ENCODE data around the gene GALNS. TPM values are rescaled to one million over a fixed set of nuclear protein-coding genes. Genes with fewer than 3 reads are reported as not detected.

GALNS gene
- total and polyA plus RNA-seq, 2 of the 4 experiments (the other 2 are of a cell fraction) = 7.2 to 32.5 TPM

- Histone ChIP-seq H3K9ac (ENCODE audit: low read depth, low read length) (no peak overlapping the region), H3K4ac (ENCODE audit: low read depth, low read length) (no peak overlapping the region), H2BK20ac (ENCODE audit: low read depth, low read length) (no peak overlapping the region), H4K8ac (ENCODE audit: low read depth in 2 of 2, low read length in 2 of 2) (no peak overlapping the region), H2AK9ac (replicated peaks; ENCODE audit: low read depth, low read length, poor library complexity) (no peak overlapping the region), H3K9me1 (ENCODE audit: insufficient read depth, low read length) (peaks cover 3% of the 10 kb centered on the region; the same call in 1 of the 2 replicates), H3K56ac (ENCODE audit: extremely low read depth, insufficient read depth, low read length) (no peak overlapping the region), H2BK15ac (ENCODE audit: low read depth, low read length) (no peak overlapping the region), H2BK120ac (ENCODE audit: low read depth, low read length) (no peak overlapping the region), H3K9me3 (ENCODE audit: control insufficient read depth, insufficient read depth, low read length) (no peaks in the 10 kb centered on the region), H3K4me3 (ENCODE audit: insufficient read depth, low read depth, low read length) (no peak overlapping the region), H3K27me3 (ENCODE audit: control insufficient read depth, insufficient read depth, low read length) (no peaks in the 10 kb centered on the region), H2BK5ac (ENCODE audit: low read depth, low read length, poor library complexity, severe bottlenecking) (no peak overlapping the region), H2AK5ac (ENCODE audit: low read depth, low read length) (no peak overlapping the region), H3K36me3 (ENCODE audit: control insufficient read depth, insufficient read depth, low read length) (no peaks in the 10 kb centered on the region), H4K20me1 (ENCODE audit: insufficient read depth, low read length) (no peaks in the 10 kb centered on the region), H4K5ac (ENCODE audit: low read depth, low read length) (no peak overlapping the region), H3K27ac (ENCODE audit: insufficient read depth, low read length) (no peak overlapping the region), H3K4me2 (ENCODE audit: low read depth, low read length) (no peak overlapping the region), H3K4me1 (ENCODE audit: control insufficient read depth, insufficient read depth, low read length) (no peaks in the 10 kb centered on the region), H3K23ac (ENCODE audit: low read depth, low read length) (no peak overlapping the region), H3K79me1 (ENCODE audit: low read depth in 1 of 2, low read length in 2 of 2) (peaks cover 0 to 11% of the 10 kb centered on the region in 2 experiments; a peak in 2 of 4 replicates), H3K18ac (ENCODE audit: low read depth, low read length) (no peak overlapping the region), H2AFZ (replicated peaks; ENCODE audit: low read length, poor library complexity) (no peak overlapping the region), H3K14ac (replicated peaks; ENCODE audit: low read depth, low read length) (no peak overlapping the region), H4K91ac (ENCODE audit: insufficient read depth, low read depth, low read length) (no peak overlapping the region)
- DNase-seq = no peak
- no peak for ATAC-seq (ENCODE audit: low read depth)
- CTCF ChIA-PET = no interaction called here
- no TSS peak for BruUV-seq (replicated peaks)
- POLR2A ChIA-PET (ENCODE audit: unreplicated experiment) = no interaction called here
- in situ Hi-C loops (cut with MboI; ENCODE audit: low sequenced_read_pairs) (no loop called here), dilution Hi-C loops (cut with HindIII; ENCODE audit: low sequenced_read_pairs, unreplicated experiment) (no loop called here), intact Hi-C loops (cut with micrococcal nuclease) (no loop called here)
- TF ChIP-seq FOS (IDR thresholded peaks at IDR 0.05; ENCODE audit: low read depth, low read length) = no peak
- no peak for TF ChIP-seq MAFK (IDR thresholded peaks at IDR 0.05; ENCODE audit: low read depth, low read length)
- TF ChIP-seq BHLHE40 (IDR thresholded peaks at IDR 0.05; ENCODE audit: low read depth, low read length) = no peak
- TF ChIP-seq CTCF (conservative IDR thresholded peaks at IDR 0.05; ENCODE audit: low read depth, low read length) = no peak
- TF ChIP-seq RFX5 (IDR thresholded peaks at IDR 0.05; ENCODE audit: low read depth, low read length) = no peak
- TF ChIP-seq SMC3 (IDR thresholded peaks at IDR 0.05; ENCODE audit: low read depth, low read length) = no peak
- TF ChIP-seq, protein P1, sequence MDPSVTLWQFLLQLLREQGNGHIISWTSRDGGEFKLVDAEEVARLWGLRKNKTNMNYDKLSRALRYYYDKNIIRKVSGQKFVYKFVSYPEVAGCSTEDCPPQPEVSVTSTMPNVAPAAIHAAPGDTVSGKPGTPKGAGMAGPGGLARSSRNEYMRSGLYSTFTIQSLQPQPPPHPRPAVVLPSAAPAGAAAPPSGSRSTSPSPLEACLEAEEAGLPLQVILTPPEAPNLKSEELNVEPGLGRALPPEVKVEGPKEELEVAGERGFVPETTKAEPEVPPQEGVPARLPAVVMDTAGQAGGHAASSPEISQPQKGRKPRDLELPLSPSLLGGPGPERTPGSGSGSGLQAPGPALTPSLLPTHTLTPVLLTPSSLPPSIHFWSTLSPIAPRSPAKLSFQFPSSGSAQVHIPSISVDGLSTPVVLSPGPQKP (IDR thresholded peaks at IDR 0.05; ENCODE audit: borderline replicate concordance, low read depth, low read length) = no peak
- no peak for TF ChIP-seq RCOR1 (IDR thresholded peaks at IDR 0.05; ENCODE audit: insufficient replicate concordance, low read length)
- TF ChIP-seq, protein P2, sequence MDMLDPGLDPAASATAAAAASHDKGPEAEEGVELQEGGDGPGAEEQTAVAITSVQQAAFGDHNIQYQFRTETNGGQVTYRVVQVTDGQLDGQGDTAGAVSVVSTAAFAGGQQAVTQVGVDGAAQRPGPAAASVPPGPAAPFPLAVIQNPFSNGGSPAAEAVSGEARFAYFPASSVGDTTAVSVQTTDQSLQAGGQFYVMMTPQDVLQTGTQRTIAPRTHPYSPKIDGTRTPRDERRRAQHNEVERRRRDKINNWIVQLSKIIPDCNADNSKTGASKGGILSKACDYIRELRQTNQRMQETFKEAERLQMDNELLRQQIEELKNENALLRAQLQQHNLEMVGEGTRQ (IDR thresholded peaks at IDR 0.05; ENCODE audit: low read depth, low read length) = no peak
- TF ChIP-seq MXI1 (IDR thresholded peaks at IDR 0.05; ENCODE audit: borderline replicate concordance, low read depth, low read length) = no peak
- no peak for TF ChIP-seq CEBPB (IDR thresholded peaks at IDR 0.05; ENCODE audit: low read depth, low read length)
- TF ChIP-seq CHD1 (IDR thresholded peaks at IDR 0.05; ENCODE audit: low read depth, low read length) = no peak
- TF ChIP-seq RAD21 (IDR thresholded peaks at IDR 0.05; ENCODE audit: low read length) = no peak
- TF ChIP-seq NFE2L2 (IDR thresholded peaks at IDR 0.05; ENCODE audit: low read depth, low read length) = no peak
- no peak for TF ChIP-seq POLR2A (IDR thresholded peaks at IDR 0.05; ENCODE audit: low read depth, low read length)
- TF ChIP-seq MAZ (IDR thresholded peaks at IDR 0.05; ENCODE audit: borderline replicate concordance, low read depth, low read length) = no peak
Measured at GRCh38 chr16:88798772-88799455, 57.8 kb downstream of the GALNS start.

All from IMR-90 (cell line).